DOHH2 (cell line): ENCODE data around the gene GYPC.

Source experiments
- H3F3A ChIP-seq: fragments of 200-600 bp; sonication (generic), shearing (Covaris generic); 2 replicates; pipeline ENCODE4 v1.6.0; 2016; ENCODE audit warnings: antibody characterized with exemption, mild to moderate bottlenecking; ENCODE audit not compliant: control insufficient read depth, insufficient read depth
- H3K27ac ChIP-seq: fragments of 200-600 bp; sonication (generic); 2 replicates; pipeline ENCODE4 v1.5.1; 2014; ENCODE audit warnings: low read depth, mild to moderate bottlenecking, low read length, moderate library complexity
- H3K27me3 ChIP-seq: fragments of 200-600 bp; sonication (generic); 2 replicates; pipeline ENCODE4 v1.6.1; 2014; ENCODE audit warnings: mild to moderate bottlenecking, low read length, mixed read lengths; ENCODE audit not compliant: control insufficient read depth
- H3K36me3 ChIP-seq: fragments of 200-600 bp; sonication (generic); 2 replicates; pipeline ENCODE4 v1.6.1; 2014; ENCODE audit warnings: mild to moderate bottlenecking, low read length, moderate library complexity, mixed read lengths; ENCODE audit not compliant: control insufficient read depth
- H3K4me1 ChIP-seq: fragments of 200-600 bp; sonication (generic); 2 replicates; pipeline ENCODE4 v1.6.1; 2014; ENCODE audit warnings: mild to moderate bottlenecking, low read length, mixed read lengths; ENCODE audit not compliant: control insufficient read depth
- H3K4me2 ChIP-seq: fragments of 200-600 bp; sonication (generic); 2 replicates; pipeline ENCODE4 v1.6.0; 2014; ENCODE audit warnings: mild to moderate bottlenecking, low read length, moderate library complexity
- H3K4me3 ChIP-seq: fragments of 200-600 bp; sonication (generic); 2 replicates; pipeline ENCODE4 v1.5.1; 2014; ENCODE audit warnings: mild to moderate bottlenecking, low read length, mixed read lengths
- H3K79me2 ChIP-seq: fragments of 200-600 bp; sonication (generic); 2 replicates; pipeline ENCODE4 v1.6.1; 2014; ENCODE audit warnings: mild to moderate bottlenecking, low read length, mixed read lengths; ENCODE audit not compliant: control insufficient read depth
- H3K9me2 ChIP-seq: fragments of 200-600 bp; sonication (generic); replicated peaks from 2 replicates; pipeline ENCODE4 v1.6.1; 2014; ENCODE audit warnings: mild to moderate bottlenecking, low read length, mixed read lengths; ENCODE audit not compliant: control insufficient read depth
- H3K9me3 ChIP-seq: fragments of 200-600 bp; sonication (generic); 2 replicates; pipeline ENCODE4 v1.6.1; 2014; ENCODE audit warnings: antibody characterized with exemption, low read length, mixed read lengths; ENCODE audit not compliant: control insufficient read depth, insufficient read depth
- H4K20me1 ChIP-seq: fragments of 200-600 bp; sonication (generic); 2 replicates; pipeline ENCODE4 v1.6.0; 2014; ENCODE audit warnings: low read depth, mild to moderate bottlenecking, antibody characterized with exemption, low read length, moderate library complexity; ENCODE audit not compliant: control insufficient read depth, insufficient read depth
- CTCF ChIP-seq: fragments of 200-600 bp; sonication (generic); IDR thresholded peaks from one replicate; pipeline ENCODE4 v1.5.1; 2014; ENCODE audit warnings: antibody characterized with exemption, mild to moderate bottlenecking, low read depth, low read length; ENCODE audit not compliant: poor library complexity, severe bottlenecking
- EZH2phosphoT487 ChIP-seq: fragments of 200-600 bp; sonication (generic); IDR thresholded peaks from 2 replicates; pipeline ENCODE4 v1.6.1; 2017; ENCODE audit warnings: borderline replicate concordance, mild to moderate bottlenecking, antibody characterized with exemption, low read length, moderate library complexity, mixed read lengths

GYPC gene

GRCh38 chr2:126634273-126634861 lies 21.6 kb upstream of the GYPC start:
- H3K79me2 ChIP-seq = no peaks in the 10 kb centered on the region
- H3K9me3 ChIP-seq = no peaks in the 10 kb centered on the region
- H3K4me3 ChIP-seq = no peak overlapping the region
- H3K36me3 ChIP-seq = no peaks in the 10 kb centered on the region
- peaks cover 6% of the 10 kb centered on the region for H3K4me1 ChIP-seq
- H3F3A ChIP-seq = no peaks in the 10 kb centered on the region
- TF ChIP-seq EZH2phosphoT487 (no peak), CTCF (peak; percentile 75)
- H3K27me3 ChIP-seq = no peaks in the 10 kb centered on the region
- H3K4me2 ChIP-seq = no peak overlapping the region
- H3K9me2 ChIP-seq = no peaks in the 10 kb centered on the region
- H3K27ac ChIP-seq = no peak overlapping the region
- no peaks in the 10 kb centered on the region for H4K20me1 ChIP-seq

- Histone ChIP-seq H3K9me3 (no peaks in the 10 kb centered on the region), H3K79me2 (no peaks in the 10 kb centered on the region), H4K20me1 (no peaks in the 10 kb centered on the region), H3K9me2 (no peaks in the 10 kb centered on the region), H3K4me3 (no peak overlapping the region), H3K4me2 (no peak overlapping the region), H3K27ac (no peak overlapping the region), H3K4me1 (peaks cover 6% of the 10 kb centered on the region), H3K36me3 (no peaks in the 10 kb centered on the region), H3F3A (no peaks in the 10 kb centered on the region), H3K27me3 (no peaks in the 10 kb centered on the region)
- TF ChIP-seq EZH2phosphoT487 (no peak), CTCF (no peak)
Measured at GRCh38 chr2:126635281-126635680, 20.7 kb upstream of the GYPC start.

GRCh38 chr2:126635736-126636135 lies 20.2 kb upstream of the GYPC start:
- Histone ChIP-seq H3K9me3 (no peaks in the 10 kb centered on the region), H3K27me3 (no peaks in the 10 kb centered on the region), H3F3A (no peaks in the 10 kb centered on the region), H3K36me3 (no peaks in the 10 kb centered on the region), H3K4me2 (no peak overlapping the region), H3K4me3 (no peak overlapping the region), H4K20me1 (no peaks in the 10 kb centered on the region), H3K9me2 (no peaks in the 10 kb centered on the region), H3K4me1 (peaks cover 6% of the 10 kb centered on the region), H3K27ac (no peak overlapping the region), H3K79me2 (no peaks in the 10 kb centered on the region)
- TF ChIP-seq EZH2phosphoT487 = no peak
- no peak for TF ChIP-seq CTCF

GRCh38 chr2:126637386-126637785 lies 18.6 kb upstream of the GYPC start:
- Histone ChIP-seq H3F3A (no peaks in the 10 kb centered on the region), H4K20me1 (no peaks in the 10 kb centered on the region), H3K4me2 (no peak overlapping the region), H3K27me3 (no peaks in the 10 kb centered on the region), H3K27ac (no peak overlapping the region), H3K4me1 (peaks cover 6% of the 10 kb centered on the region), H3K4me3 (no peak overlapping the region), H3K79me2 (no peaks in the 10 kb centered on the region), H3K9me2 (no peaks in the 10 kb centered on the region), H3K9me3 (no peaks in the 10 kb centered on the region), H3K36me3 (no peaks in the 10 kb centered on the region)
- TF ChIP-seq CTCF (no peak), EZH2phosphoT487 (no peak)
